GM18870 (cell line): ENCODE data around the gene EI24.
"Not testable (repeated sequence)": the region's sequence is repeated elsewhere in the genome, so short reads cannot be mapped to it uniquely, and the experiment has no call there.

Source experiments
- ATAC-seq: cut with Tn5 transposase; IDR thresholded peaks from one replicate; pipeline ENCODE4 v1.9.1; 2021; ENCODE audit warnings: moderate library complexity; ENCODE audit not compliant: unreplicated experiment

EI24 gene

DNA sequence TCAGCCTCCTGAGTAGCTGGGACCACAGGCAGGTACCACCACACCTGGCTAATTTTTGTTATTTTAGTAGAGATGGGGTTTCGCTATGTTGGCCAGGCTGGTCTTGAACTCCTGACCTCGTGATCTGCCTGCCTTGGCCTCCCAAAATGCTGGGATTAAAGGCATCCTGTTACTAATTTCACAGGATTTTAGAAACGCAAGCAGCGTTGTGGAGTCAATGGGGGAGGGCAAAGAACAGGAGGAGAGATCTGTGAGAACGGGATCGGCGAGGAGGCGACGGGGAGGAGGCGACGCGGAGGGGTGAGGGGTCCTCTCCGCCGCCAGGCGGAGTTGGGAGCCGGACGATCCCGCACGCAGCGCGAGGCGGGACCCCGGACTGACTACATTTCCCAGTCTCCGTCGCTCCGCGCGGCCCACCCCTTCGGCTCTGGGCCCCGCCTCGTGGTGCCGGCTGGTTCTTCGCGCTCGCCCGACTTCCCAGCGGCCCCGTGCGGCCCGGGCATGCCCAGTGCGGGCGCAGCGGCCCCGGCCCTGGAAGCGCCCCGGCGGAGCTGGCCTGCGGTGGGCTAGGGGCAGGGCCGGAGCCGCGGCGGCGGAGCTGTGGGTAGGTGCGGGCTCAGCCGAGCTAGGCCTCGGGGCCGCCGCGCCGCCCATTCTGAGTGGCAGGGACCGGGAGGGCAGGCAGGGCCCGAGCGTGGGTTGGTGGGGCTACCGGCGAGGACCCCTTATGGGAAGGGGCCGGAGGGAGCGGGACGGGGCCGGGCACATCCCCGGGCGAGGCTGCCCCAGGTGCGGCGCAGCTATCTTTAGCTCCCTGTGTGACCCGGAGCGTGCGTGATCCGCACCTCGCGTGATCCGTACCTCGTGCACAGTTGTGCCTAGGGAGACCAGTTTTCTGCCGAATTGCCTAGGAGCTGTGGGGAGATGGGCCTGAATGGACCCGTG is at the start of gene EI24:
Gene EI24 (plus strand): TSS at position 508 of the 945 bp plus-strand sequence. CDS start 3,051 bp downstream, outside the sequence.
- ATAC-seq = peak; percentile 83

- no peak for ATAC-seq
Measured at GRCh38 chr11:125519860-125520834, 49.1 kb upstream of the EI24 start.

GRCh38 chr11:125525303-125525702 is 44.0 kb upstream of the EI24 start:
- ATAC-seq = no peak

DNA sequence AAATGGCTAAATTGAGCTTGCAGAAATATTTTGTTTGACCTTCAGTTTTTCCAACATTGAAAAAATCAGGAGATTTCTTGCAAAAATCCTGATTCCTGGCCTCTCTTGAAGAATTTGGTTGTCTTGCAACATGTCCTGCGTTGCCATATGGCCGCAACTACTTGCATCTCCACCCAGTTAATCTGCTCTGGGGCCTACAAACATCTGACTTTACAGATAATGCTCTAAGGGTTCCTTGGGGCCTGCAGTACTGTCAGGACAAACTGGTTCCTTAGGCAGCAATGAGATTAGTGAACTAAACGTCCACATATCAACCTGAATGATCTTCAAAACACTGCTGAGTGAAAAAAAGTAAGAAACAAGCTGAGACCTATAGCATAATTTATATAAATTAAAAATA is 36.6 kb upstream of the EI24 start:
- ATAC-seq = no peak

GRCh38 chr11:125535585-125535984 is 33.7 kb upstream of the EI24 start:
- ATAC-seq = no peak

DNA sequence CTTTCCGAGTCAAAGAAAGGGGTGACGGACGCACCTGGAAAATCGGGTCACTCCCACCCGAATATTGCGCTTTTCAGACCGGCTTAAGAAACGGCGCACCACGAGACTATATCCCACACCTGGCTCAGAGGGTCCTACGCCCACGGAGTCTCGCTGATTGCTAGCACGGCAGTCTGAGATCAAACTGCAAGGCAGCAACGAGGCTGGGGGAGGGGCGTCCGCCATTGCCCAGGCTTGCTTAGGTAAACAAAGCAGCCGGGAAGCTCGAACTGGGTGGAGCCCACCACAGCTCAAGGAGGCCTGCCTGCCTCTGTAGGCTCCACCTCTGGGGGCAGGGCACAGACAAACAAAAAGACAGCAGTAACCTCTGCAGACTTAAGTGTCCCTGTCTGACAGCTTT is 32.4 kb upstream of the EI24 start:
- ATAC-seq = not testable (repeated sequence)

- no peak for ATAC-seq
Measured at GRCh38 chr11:125542709-125543108, 26.6 kb upstream of the EI24 start.

GRCh38 chr11:125550780-125551179 is 18.5 kb upstream of the EI24 start:
- no peak for ATAC-seq

GRCh38 chr11:125551835-125552342 is 17.4 kb upstream of the EI24 start:
- ATAC-seq = no peak

GRCh38 chr11:125552927-125553326 is 16.4 kb upstream of the EI24 start:
- ATAC-seq = no peak

DNA sequence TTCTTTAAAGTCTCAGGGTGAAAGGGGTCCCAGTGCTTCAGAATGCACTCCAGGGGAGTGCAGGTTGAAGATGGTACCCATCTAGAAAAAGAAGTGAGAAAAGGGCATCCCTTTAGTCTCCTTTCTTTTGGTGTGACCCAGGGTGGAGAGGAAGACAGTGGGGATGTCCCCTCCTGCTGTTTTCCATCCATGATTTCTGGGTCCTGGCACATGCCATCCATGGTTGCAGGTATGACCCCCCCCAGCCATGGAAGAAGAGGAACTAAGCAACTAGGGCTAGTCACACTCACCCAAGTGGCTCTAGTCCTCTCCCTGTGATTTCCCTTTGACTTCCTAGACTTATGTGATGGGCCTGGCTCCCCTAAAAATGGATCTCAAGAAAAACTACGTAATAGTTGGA is 15.9 kb upstream of the EI24 start:
- no peak for ATAC-seq

DNA sequence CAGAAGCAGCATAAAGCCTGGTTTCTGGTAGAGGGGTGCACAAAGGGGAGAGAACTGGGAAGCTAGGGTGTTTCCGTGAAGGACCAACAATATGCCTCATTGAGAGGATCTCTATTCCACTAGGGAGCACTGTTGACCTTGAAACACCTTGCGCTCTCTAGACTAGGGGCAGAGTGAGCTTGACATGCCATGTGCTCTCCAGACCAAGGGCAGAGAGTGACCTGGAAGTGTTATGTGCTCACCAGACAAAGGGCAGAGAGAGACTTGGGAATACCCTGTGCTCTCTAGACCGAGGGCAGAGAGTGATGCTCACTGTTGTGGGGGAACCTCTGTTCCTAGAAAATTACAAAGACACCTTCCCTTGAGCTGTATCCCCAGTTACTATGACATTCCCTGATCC is 15.2 kb upstream of the EI24 start:
- ATAC-seq = no peak

- ATAC-seq = no peak
Measured at GRCh38 chr11:125559888-125560287, 9.4 kb upstream of the EI24 start.

DNA sequence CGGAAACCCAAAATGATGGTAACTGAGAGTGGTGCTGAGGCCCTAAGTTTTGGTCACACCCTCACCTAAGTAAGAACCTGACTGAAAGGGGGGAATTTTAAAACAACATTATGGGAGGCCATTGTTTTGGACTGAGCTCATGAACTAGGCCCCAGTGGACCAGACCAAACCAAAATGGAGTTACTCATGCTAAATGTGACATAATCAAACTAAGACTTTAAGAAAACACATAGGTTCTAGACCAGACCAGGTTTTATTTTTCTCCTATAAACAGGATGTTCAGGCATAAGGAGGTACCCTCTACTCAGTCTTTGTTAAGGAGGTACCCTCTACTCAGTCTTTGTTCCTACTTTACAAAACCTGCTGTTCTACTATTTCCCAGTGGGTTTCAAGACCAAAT is 7.4 kb upstream of the EI24 start:
- ATAC-seq = no peak

- no peak for ATAC-seq
Measured at GRCh38 chr11:125562430-125562829, 6.8 kb upstream of the EI24 start.

GRCh38 chr11:125564357-125564756 is 4.9 kb upstream of the EI24 start:
- no peak for ATAC-seq

DNA sequence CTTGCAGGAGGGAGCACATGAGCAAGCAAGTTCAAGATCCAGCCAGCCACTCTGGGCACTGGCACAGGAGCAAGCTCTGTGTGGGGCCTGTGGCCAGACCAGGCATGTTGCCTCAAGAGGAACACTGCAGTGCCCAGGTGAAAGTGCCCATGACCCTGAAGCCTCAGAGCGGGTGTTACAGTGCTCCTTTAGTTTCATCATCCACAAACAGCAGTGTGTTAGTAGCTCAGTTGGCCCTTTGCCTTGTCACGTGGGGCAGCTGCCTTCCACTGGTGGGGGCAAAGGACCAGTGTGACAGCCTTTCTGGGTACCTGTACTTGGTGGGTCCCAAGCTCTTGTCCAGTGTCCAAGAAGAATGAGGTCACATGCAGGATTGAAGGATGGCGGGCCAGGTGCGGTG is 3.0 kb upstream of the EI24 start:
- ATAC-seq = no peak

- ATAC-seq = peak; percentile 33
Measured at GRCh38 chr11:125569915-125570621, 791 bp downstream of the EI24 start.

DNA sequence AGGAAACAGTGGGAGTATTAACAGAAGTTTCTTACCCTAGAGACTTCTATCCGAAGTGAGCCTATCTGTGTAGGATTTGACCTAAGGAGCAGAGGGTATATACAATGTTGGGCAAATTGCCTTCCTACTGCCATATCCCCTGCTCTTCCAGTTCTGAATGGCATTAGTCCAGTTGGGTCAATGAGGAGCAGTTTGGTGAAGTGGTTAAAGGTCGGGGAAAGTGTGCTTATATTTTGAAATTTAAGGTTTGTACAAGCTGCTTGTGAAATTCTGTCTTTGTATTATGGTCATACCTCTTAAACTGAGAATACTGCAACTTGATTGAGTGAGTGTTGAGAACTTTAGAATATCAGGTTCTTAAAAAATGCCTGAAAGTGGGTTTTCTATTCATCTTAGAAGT is 1.7 kb downstream of the EI24 start:
- no peak for ATAC-seq

GRCh38 chr11:125572916-125573315 is 3.6 kb downstream of the EI24 start:
- no peak for ATAC-seq

GRCh38 chr11:125577181-125577580 is 7.9 kb downstream of the EI24 start:
- not testable (repeated sequence) for ATAC-seq
